Activated CD4-positive, alpha-beta T cell treated with anti-CD3 and anti-CD28 coated beads for 4 hours (primary cell): ENCODE results near the gene CERS4.
"Not testable (repeated sequence)": the region's sequence is repeated elsewhere in the genome, so short reads cannot be mapped to it uniquely, and the experiment has no call there.

Experiments
- DNase-seq, 2 donors: peaks; one replicate each; pipeline ENCODE4 v3.0.0-alpha.2; 2020

Gene CERS4

DNA sequence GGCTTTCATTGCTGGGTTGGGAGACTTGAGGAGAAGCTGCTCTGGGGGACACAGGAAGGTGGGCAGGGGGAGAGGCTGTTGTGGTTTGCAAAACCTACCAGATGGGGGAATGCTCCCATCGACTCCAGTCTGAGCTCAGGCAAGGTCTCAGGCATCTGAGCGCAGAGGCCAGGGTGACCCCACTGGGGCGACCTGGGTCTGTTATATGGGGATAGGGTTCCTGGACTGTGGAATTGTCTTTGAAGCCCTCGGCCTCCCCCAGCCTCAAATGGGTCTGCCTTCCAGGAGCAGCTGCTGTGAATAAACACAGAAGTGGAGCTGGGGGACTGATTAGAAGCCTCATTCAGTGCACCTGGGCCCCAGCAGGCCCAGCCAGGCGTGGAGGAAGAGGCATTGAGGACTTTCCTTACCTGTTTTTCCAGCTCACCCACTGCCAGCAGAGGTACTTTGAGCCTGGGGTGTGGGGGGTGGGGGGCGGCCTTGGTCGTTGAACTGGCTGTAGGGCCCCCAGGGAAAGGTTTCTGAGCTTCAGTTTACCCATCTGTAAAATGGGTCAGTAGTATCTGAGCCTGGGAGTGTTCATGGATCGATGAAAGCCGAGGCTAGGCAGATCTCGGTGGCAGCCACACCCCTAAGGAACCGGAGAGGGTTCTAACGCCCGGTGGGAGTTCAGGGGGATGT is 1.4 kb downstream of the CERS4 start:
- no peak for DNase-seq

- DNase-seq = no peak
Measured at GRCh38 chr19:8212212-8212611, 3.0 kb downstream of the CERS4 start.

GRCh38 chr19:8212916-8213315 is 3.7 kb downstream of the CERS4 start:
- DNase-seq = no peak

DNA sequence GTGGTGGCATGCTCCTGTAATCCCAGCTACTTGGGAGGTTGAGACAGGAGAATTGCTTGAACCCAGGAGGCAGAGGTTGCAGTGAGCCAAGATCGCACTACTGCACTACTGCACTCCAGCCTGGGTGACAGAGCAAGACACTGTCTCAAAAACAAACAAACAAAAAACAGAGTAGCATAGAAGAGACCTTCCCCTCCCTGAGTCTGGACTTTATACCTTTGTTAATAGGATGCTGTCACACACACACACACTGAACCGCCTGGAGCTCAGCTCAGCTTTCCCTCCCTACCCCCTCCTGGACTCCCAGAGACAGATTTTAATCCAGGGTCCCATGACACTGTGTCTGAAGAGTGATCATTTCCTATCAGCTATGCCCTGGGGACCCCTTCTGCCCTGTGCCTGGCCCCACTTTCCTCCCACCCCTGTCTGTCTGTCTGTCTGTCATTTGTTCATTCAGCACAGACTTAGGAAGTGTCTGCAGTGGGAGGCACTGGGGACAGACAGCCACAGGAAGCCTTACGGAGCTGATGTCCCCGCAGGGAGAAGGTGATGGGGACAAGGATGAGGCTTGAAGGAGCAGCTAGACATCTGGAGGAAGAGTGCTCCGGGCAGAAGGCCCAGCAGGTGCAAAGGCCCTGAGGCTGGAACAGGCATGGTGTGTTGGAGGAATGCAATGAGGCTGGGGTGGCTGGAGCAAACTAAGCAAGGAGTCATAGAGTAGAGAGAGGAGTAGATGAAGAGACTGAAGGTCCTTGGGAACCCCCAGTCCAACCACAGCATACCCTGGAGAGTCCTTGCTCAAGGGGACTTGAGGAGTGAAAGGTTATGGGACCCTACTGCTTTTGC is 4.9 kb downstream of the CERS4 start:
- no peak for DNase-seq

GRCh38 chr19:8214802-8215201 is 5.6 kb downstream of the CERS4 start:
- no peak for DNase-seq

DNA sequence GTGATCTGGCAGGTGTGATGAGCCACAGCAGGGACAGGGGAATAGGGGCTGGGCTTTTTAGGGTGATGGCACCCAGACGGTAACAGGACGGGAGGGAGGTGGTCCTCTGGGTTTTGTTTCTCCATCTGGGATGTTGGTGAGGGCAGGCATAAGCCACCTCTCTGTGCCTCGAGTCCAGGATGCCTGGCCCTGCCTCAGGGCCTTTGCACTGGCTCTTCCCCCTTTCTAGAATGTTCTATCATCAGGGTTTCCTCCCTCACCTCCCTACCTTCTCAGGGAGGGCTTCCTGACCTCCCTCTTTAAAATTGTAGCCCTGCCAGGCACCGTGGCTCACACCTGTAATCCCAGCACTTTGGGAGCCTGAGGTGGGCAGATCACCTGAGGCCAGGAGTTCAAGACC is 6.6 kb downstream of the CERS4 start:
- no peak for DNase-seq

- DNase-seq = no peak
Measured at GRCh38 chr19:8216357-8216756, 7.2 kb downstream of the CERS4 start.

GRCh38 chr19:8218127-8218526 is 9.0 kb downstream of the CERS4 start:
- not testable (repeated sequence) for DNase-seq

- DNase-seq = no peak
Measured at GRCh38 chr19:8220481-8220880, 11.3 kb downstream of the CERS4 start.

DNA sequence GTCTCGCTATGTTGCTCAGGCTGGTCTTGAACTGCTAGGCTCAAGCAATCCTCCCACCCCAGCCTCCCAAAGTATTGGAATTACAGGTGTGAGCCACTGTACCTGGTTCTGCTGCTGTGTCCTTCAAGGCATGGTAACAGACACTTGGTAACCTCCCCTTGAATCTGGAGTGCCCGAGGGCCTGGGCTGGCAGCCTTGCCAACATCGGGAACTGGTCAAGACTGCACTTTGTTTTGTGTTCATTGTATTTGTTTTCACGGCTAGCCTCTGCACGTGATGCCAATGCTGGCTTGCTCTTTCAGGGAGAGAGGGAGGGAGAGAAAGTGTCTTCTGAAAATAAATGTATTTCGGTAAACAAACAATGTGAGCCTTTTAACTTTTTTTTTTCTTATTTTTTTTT is 12.0 kb downstream of the CERS4 start:
- DNase-seq = no peak

DNA sequence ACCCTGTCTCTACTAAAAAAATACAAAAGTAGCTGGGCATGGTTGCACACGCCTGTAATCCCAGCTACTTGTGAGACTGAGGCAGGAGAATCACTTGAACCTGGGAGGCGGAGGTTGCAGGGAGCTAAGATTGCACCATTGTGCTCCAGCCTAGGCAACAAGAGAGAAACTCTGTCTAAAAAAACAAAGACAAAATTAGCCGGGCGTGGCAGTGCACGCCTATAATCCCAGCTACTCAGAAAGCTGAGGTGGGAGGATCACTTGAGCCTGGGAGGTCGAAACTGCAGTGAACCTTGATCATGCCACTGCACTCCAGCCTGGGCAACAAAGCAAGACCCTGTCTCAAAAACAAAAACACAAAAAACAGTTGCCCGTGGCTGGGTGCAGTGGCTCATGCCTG is 14.3 kb downstream of the CERS4 start:
- DNase-seq = not testable (repeated sequence)

DNA sequence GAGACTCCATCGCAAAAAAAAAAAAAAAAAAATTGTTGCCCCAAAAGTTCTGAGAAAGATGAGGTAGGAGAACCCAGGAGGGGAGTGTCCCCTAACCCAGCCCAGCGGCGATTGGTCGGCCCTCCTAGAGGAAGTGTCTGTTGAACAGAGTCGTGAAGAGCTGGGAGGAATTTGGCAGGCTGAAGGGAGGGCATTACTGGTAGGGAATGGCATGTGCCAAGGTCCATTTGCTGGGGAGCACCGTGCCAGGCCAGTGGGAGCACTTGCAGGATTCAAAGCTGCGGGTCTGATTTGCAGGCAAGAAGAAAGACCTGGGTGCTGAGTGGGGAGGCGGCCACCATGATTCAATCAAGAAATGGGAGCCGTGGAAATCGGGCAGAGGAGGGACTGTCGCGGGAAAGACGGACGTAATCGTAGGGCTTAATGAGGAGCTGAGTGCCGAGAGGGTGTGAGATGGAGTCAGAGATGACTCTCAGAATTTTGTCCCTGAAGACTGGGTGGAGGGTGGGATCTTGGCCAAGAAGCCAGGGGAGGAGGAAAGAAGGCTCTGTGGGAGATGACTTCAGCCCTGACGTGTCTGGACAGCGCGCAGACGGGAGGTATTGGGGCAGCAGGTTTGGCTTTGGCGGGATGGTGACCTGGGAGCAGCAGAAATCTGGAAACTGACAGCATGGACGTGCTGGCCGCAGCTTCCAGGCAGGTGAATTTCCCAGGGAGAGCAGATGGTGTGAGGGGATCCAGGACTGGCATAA is 15.4 kb downstream of the CERS4 start:
- DNase-seq = no peak

GRCh38 chr19:8231073-8231604 is 22.0 kb downstream of the CERS4 start:
- DNase-seq = no peak

DNA sequence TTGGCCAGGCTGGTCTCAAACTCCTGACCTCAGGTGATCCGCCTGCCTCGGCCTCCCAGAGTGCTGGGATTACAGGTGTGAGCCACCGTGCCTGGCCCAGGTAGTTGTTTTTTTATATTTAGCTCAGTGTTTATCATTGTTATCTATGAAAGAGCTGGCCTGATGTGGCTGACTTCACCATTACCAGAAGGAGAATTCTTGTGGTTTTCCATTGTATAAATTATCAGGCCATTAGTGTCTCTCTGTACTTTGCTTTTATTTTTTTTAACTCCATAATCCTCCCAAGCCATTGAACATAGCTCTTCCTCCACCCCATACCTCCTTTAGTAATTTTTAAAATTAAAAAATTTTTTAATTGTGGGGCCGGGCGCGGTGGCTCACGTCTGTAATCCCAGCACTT is 24.2 kb downstream of the CERS4 start:
- no peak for DNase-seq

DNA sequence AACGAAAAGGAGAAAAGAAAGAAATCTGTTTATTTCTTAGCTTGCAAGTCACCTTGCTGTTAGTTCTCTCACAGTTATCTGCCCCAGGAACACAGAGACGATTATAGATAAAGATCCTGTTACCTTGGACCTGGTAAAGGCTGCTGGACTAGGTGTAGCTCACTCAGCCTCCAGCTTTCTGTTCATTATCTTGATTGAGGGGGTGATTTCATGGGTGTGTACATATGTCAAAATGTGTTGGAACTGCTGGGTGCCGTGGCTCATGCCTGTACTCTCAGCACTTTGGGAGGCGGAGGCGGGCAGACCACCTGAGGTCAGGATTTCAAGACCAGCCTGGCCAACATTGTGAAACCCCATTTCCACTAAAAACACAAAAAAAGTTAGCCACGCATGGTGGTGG is 27.9 kb downstream of the CERS4 start:
- no peak for DNase-seq

GRCh38 chr19:8238251-8238650 is 29.1 kb downstream of the CERS4 start:
- DNase-seq = no peak

- DNase-seq = no peak
Measured at GRCh38 chr19:8239528-8240273, 30.5 kb downstream of the CERS4 start.

DNA sequence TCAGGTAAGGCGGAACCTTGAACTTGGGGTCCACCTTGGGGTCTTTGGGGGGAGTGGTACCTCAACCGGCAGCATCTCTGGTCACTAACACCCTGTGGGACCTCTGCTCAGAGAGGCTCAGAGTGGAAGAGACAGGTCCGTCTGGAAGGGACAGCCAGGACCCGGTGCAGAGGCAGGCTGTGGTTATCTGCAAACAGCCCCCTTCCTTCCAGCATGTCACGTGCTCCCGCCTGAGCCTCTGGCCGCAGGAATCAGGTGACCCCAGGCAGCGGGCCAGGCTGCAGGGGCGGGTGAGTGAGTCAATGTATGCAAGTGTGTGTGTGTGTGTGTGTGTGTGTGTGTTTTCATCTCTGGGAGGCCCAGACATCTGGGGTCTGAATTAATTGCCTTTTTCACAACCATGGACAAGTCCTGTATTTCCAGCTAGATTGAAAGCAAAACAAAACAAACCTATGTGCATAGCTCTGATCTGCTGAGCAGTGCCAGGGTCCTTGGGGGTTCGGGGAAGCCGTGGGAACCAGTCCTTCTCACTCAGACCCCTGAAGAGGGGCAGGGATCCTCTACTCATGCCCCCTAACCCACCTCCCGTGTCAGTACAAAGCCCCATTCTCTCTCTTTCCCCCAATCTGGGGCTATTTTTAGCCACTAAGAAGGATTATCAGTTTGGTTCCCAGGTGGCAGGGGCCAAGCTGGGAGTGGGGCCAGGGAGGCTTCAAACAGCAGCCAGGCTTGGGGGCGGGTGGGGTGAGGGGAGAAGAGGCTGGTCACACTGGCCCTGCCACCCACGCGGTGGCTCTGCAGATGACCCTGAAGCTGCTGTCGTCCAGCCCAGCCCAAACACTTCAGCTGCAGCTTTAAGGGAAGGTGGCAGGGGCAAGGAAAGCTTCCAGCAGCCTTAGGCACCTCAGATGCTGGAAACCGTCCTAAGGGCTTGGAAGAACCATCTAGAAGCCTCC is 31.4 kb downstream of the CERS4 start:
- DNase-seq = peak; percentile 9 to 21

GRCh38 chr19:8241646-8242045 is 32.5 kb downstream of the CERS4 start:
- DNase-seq = no peak

GRCh38 chr19:8242211-8242821 is 33.1 kb downstream of the CERS4 start:
- DNase-seq = no peak

GRCh38 chr19:8243146-8243545 is 34.0 kb downstream of the CERS4 start:
- DNase-seq = no peak
